ENCODE results near the gene C2CD4B.

C2CD4B gene, protein sequence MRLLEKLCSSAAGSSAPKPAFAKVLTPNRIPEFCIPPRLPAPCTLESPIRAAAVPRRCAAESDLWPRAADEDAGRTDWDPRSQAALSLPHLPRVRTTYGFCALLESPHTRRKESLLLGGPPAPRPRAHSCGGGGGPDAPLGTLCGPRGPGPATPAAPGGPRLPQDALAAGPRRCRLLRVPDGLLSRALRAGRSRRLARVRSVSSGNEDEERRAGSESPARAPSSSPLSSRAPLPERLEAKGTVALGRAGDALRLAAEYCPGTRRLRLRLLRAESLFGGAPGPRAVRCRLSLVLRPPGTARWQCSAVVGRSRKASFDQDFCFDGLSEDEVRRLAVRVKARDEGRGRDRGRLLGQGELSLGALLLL

DNA sequence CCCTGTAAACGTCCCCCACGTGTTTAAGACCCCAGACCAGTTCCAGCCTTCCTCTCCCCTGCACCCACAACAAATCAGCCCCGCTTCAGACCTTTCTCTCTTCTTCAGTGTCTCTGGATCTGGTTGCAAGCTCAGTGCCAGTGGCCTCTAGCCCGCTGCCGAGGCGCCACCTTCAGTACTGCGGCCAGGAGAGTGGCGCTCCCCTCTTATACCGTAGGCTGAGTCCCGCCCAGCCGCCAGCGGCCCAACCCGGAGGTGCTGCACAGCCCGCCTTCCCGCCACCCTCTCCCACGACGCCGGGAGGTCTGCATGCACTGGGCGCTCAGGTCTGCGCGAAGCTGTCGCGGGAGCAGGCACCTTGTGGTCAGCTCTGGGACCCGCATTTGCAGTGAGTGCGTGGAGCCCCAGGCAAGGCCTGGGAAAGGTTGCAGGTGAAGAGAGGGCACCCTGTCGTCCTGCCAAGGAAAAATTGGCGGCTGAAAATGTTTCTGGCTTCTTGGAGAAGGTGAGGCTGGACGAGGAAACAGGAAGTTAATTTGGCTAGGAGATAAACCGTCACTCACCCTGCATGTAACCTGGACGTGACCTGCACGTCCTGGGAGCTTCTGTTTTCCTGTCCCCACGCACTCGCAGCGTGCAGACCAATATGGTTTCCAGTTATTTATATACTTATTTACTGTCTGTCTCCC is at the start of gene C2CD4B:
Gene C2CD4B (minus strand): TSS at position 182 of the 689 bp plus-strand sequence. CDS start 301 bp downstream, outside the sequence.
- DNase-seq = no peak

DNA sequence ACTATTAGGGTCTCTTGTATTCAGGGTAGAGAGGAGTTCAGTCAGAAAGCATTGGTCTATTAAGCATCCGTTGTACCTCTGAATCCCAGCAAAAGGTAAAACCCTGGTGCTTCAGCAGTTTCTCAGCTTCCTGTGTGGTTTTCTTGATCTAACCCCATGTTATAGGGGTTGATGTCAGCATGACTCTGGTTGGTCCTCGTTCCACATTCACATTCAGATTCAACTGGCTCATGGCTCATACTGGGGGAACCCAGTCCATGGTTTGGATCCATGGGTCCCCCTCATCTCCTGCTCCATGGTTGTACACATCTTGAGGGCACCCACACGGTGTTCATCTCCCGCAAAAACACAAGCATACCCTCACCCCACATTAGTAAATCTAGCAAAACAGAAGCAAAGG is 47.7 kb upstream of the C2CD4B start:
- DNase-seq = no peak

- no peak for DNase-seq
Observed at GRCh38 chr15:62211348-62211747, 46.3 kb upstream of the C2CD4B start.

DNA sequence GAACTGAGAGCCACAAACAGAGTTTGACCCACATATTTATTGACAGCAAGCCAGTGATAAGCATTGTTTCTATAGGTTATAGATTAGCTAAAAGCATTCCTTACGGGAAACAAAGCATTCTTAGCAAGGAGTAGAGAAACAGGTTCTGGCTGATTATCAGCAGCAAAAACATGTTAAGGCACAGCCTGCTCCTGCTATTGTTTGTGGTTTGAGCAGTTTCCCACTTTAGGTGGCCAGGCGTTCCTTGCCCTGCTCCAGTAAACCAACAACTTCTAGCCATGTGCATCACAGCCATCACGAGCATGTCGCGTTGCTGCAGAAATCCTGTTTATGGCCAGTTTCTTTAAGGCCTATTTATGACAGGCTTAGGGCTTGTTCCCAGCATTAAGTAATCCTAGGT is 44.7 kb upstream of the C2CD4B start:
- DNase-seq = no peak

- no peak for DNase-seq
Observed at GRCh38 chr15:62209322-62209721, 44.2 kb upstream of the C2CD4B start.

- DNase-seq = no peak
Observed at GRCh38 chr15:62208884-62209283, 43.8 kb upstream of the C2CD4B start.

- no peak for DNase-seq
Observed at GRCh38 chr15:62208367-62208766, 43.3 kb upstream of the C2CD4B start.

- DNase-seq = no peak
Observed at GRCh38 chr15:62190675-62191074, 25.6 kb upstream of the C2CD4B start.

DNA sequence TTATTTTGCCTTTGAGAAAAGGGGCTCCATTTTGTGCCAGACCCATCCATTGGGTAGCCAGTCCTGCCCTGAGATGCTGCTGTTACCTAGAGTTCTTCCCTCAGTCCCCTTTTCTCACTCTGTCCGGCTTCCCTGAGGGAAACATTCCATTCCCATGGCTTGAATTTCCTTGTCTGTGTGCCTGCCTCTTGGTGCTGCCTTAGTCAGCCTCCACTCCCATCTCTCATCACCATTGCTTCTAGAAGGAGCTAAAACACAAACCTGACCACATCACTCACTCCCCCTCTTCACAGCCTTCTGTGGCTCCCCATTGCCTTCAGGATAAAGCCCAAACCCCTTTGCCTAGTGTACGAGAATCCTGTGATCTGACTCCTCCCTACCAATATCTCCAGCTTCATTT is 25.2 kb upstream of the C2CD4B start:
- DNase-seq = no peak

DNA sequence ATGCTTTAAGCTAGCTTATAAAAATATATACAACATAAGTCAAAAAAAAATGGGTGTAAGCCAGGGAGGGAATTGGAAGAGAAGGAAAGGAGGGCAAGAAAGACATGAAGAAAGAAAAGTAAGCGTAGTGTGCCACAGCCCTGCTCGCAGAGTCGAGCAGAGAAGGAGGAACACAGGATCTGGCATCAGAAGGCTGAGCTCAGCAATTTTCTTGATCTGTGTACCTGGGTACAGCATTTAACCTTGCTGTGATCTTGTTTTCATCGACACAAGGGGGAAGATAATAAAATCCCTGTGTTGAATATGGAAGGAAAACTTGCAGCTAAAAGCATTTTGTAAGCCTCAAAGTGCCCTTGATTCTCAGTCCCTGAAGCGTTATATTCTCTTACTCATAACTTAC is 23.7 kb upstream of the C2CD4B start:
- no peak for DNase-seq

DNA sequence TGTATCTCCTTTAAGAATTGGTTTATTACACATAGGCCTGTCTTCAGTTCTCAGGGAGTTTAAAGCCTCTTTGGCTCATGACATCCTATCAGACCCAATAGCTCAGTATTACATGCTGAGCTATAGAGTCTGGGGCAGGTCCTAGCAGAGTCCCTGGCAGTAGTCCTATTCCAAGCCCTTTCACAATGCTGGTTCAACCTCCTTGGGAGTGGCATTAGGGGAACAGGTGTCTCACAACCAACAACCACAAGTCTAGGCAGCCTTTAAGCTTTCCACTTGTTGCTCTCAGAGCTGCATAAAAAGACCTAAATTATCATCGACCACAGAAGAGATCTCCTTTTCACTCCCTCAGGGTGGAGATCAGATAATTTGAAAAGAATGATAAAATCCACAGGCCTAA is 22.8 kb upstream of the C2CD4B start:
- no peak for DNase-seq

- no peak for DNase-seq
Observed at GRCh38 chr15:62187425-62187824, 22.3 kb upstream of the C2CD4B start.

DNA sequence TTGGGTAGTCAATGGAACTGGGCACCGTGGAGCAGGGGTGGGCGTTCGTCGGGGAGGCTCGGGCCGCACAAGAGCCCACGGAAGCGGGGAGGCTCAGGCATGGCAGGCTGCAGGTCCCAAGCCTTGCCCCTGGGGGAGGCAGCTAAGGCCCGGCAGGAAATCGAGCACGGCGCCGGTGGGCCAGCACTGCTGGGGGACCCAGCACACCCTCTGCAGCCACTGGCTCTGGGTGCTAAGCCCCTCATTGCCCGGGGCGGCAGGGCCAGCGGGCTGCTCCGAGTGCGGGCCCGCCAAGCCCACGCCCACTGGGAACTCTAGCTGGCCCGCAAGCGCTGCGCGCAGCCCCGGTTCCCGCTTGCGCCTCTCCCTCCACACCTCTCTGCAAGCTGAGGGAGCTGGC is 21.5 kb upstream of the C2CD4B start:
- DNase-seq = no peak

DNA sequence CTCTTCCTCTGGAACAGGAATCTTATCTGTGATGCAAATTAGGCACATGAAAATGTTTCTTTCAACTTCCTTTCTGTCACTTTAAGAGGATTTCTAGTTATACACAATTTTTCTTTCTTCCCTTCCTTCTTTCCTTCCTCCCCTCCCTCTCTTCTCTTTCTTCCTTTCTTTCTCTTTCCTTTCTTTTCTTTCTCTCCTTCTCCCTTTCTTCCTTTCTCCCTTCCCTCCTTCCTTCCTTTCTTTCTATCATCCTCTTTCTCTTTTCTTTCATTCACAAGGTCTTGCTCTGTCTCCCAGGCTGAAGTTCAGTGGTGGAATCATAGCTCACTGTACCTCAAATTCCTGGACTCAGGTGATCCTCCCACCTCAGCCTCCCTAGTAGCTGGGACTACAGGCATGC is 18.0 kb upstream of the C2CD4B start:
- DNase-seq = no peak

GRCh38 chr15:62173215-62173614 is 8.1 kb upstream of the C2CD4B start:
- DNase-seq = no peak

GRCh38 chr15:62171882-62172281 is 6.8 kb upstream of the C2CD4B start:
- DNase-seq = no peak

DNA sequence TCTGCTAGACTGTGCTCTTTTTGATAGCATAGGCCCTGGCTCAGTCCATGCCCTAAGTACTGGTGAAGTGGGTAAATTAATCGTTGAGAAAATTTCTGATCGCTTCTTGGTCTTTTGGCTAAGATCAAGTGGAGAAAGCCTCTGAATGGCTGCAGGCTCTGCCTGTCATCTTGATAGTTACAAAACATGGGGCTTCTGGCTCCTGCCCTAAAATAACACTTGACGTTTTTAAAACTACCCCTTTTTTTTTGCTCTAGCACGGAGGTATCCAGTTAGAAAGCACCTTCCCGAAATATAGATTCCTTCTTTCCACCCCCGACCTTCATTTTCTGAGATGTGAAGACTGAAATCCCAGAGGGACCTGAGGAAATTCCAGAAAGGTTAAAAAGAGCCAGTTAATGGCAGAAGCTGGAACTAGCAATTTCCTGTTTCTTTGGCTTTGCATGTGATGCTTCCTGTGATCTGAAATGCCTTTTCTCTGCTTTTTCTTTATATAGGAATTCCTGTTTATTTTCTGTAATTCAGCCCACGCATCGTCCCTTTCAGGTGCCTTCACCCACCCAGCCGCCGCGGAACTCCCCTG is 799 bp upstream of the C2CD4B start:
- no peak for DNase-seq

DNA sequence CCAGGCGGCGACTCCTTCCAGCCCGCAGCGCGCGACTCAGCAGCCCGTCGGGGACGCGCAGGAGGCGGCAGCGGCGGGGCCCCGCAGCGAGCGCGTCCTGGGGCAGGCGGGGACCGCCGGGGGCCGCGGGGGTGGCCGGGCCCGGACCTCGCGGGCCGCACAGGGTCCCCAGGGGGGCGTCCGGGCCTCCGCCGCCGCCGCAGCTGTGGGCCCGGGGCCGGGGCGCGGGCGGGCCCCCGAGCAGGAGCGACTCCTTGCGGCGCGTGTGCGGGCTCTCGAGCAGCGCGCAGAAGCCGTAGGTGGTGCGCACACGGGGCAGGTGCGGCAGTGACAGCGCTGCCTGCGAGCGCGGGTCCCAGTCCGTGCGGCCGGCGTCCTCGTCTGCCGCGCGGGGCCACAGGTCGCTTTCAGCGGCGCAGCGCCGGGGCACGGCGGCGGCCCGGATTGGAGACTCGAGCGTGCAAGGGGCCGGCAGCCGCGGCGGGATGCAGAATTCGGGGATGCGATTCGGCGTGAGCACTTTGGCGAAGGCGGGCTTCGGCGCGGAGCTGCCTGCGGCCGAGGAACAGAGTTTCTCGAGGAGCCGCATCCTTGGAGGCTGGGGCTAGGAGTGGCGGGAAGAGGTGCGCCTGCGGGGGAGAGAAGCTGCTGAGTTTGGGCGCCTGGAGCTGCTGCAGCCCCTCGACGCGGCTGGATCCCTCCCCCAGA is 535 bp downstream of the C2CD4B start:
- DNase-seq = no peak

DNA sequence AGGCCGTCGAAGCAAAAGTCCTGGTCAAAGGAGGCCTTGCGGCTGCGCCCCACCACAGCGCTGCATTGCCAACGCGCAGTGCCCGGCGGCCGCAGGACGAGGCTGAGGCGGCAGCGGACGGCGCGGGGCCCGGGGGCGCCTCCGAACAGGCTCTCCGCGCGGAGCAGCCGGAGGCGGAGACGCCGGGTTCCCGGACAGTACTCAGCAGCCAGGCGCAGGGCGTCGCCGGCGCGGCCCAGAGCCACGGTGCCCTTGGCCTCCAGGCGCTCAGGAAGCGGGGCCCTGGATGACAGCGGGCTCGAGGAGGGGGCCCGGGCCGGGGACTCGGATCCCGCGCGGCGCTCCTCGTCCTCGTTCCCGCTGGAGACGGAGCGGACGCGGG is 1.1 kb downstream of the C2CD4B start:
- no peak for DNase-seq

GRCh38 chr15:62163397-62164013 is 1.6 kb downstream of the C2CD4B start:
- no peak for DNase-seq

DNA sequence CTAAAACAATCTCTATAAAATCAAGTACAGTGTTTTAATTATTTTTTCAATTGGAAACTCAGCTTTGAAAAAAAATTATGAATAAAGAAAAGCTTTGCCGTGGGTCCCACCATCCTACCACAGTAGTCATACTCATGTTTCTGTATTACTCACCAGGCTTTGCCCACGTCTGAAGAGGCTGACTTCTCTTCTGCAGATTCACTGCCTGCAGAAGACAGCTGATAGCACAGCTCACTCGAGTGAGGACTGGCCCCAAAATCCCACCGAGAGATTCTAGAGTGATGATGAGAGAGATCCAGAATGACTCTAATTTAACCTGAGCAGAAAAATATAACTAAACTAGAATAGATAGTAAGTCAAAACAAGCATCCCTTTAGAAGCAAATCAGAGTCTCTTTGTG is 11.9 kb downstream of the C2CD4B start:
- no peak for DNase-seq

DNA sequence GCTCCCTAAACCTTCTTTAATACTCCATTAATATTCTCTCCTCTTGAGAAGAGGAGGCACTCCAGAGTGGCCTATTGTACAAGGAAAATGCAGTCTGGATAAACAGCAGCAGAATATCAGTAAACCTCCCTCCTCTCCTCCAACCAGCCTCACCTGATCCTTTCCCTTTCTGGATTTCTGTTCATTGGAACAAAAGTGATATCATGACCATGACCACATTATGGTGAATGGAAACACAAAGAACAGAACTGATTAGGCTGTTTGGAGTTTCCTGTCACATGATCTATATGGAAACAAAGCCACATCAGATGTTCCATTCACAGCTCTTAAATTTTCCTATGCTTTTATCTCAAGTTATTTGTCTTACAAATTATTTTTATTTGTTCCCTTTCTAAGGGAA is 14.6 kb downstream of the C2CD4B start:
- no peak for DNase-seq

- DNase-seq = no peak
Observed at GRCh38 chr15:62149729-62150128, 15.4 kb downstream of the C2CD4B start.
